GM19463 (cell line): ENCODE results near the gene EPM2A.
"Not testable (repeated sequence)": the region's sequence is repeated elsewhere in the genome, so short reads cannot be mapped to it uniquely, and the experiment has no call there.

Experiments used
- ATAC-seq: cut with Tn5 transposase; IDR thresholded peaks from one replicate; pipeline ENCODE4 v1.9.1; 2021; ENCODE audit warnings: mild to moderate bottlenecking, moderate library complexity; ENCODE audit not compliant: unreplicated experiment

EPM2A gene

DNA sequence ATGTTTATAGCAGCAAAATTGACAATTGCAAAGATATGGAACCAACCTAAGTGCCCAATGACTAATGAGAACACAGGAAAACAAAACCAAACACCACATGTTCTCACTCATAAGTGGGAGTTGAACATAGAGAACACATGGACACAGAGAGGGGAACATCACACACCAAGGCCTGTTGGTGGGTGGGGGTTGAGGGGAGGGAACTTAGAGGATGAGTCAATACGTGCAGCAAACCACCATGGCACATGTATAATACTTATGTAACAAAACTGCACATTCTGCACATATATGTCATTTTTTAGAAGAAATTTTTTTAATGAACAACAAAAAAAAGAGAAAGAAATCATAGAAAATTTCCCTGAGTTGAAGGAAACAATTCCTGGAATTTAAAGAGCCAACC lies 3.9 kb downstream of the EPM2A start:
- no peak for ATAC-seq

DNA sequence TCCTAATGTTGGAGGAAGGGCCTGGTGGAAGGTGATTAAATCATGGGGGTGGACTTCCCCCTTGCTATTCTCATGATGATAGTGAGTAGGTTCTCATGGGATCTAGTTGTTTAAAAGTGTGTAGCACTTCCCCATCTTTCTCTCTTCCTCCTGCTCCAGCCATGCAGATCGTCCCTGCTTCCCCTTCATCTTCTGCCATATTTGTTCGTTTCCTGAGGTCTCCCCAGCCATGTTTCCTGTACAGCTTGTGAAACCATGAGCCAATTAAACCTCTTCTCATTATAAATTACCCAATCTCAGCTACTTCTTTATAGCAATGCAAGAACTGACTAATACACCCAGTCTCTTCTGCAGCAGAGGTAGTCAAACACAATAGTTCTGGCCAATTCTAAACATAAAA lies 5.4 kb downstream of the EPM2A start:
- ATAC-seq, result no peak

DNA sequence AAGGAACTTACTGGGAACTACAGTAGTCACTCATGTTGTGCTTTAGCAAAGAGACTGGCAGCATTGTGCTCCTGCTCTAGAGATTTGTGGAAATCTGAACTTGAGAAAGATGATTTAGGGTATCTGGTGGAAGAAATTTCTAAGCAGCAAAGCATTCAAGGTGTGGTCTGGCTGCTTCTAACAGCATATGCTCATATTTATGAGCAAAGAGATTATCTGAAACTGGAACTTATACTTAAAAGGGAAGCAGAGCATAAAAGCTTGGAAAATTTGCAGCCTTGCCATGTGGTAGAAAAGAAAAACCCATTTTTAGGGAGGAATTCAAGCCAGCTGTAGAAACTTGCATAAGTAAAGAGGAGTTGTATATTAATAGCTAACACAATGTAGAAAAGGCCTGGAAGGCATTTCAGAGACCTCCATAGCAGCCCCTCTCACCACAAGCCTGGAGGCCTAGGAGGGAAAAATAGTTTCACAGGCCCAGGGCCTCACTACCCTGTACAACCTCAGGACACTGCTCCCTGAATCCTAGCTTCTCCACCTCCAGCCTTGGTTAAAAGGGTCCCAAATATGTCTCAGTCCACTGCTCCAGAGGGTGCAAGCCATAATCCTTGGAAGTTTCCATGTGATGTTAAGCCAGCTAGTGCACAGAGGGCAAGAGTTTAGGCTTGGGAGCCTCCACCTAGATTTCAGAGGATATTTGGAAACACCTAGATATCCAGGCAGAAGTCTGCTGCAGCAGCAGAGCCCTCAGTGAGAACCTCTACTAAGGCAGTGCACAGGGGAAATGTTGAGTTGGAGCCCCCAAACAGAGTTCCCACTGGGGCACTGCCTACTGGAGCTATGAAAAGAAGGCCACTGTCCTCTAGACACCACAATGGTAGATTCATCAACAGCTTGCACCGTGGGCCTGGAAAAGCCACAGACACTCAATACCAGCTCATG lies 6.6 kb downstream of the EPM2A start:
- no peak for ATAC-seq

DNA sequence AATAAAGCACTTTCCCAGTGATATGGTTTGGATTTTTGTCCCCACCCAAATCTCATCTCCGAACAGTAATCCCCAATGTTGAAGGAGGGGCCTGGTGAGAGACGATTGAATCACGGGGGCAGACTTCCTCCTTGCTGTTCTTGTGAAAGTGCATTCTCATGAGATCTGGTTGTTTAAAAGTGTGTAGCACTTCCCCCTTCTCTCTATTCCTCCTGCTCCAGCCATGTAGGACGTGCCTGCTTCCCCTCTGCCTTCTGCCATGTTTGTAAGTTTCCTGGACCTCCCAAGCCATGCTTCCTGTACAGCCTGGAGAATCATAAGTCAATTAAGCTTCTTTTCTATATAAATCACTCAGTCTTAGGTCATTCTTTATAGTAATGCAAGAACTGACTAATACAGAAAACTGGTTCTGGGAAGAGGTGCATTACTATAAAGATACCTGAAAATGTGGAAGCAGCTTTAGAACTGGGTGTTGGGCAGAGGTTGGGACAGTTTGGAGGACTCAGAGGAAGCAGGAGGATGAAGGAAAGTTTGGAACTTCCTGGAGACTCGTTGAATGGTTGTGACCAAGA lies 7.4 kb downstream of the EPM2A start:
- no peak for ATAC-seq

DNA sequence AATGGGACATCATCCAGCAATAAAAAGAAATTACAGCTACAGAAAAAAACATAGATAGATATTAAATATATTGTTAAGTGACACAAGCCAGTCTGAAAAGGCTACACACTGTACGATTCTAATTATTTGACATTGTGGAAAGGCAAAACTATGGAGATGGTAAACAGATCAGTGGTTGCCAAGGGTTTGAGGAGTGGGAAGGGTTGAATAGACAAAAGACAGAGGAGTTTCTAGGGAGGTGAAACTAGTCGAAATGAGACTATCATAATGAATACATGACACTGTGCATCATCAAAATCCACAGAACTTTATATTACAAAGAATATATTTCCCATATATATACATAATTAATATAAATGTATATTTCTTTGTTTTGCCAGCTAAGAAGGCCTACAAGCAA lies 9.8 kb downstream of the EPM2A start:
- no peak for ATAC-seq

DNA sequence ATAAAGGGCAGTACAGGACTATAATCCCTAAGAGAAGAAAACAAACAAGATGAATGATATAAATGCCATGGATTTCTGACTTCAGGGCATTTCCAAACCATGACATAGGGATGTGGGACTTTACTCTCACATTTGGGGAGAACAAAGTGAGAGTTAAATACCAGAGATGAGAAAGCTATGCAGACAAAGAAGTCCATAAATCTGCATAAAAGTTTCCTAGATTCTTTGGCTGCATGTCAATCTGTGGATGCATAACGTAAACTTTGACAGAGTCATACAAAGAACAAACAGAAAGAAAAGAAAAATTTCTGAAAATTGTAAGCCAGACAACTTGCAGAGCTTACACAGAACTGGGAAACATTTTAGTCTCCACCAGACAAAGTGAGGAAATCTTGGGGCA lies 11.7 kb downstream of the EPM2A start:
- no peak for ATAC-seq

DNA sequence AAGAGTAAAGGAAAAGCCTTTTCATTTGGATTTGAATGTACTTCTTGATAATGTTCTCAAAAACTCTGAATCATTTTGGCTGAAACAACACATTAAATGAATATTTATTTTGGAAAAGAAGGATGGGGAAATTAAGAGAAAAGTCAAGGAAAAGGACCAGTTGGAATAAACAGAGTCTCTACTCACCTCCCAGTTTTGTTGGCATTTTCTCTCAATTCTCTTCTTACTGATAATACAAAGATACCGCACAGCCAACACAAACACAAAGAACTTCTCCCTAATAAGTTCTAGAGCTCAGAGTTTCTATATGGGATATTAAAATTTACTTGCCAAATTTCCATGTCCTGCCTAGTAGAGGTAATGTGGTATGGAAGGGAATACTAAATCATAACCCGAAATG lies 13.1 kb downstream of the EPM2A start:
- ATAC-seq, result no peak

DNA sequence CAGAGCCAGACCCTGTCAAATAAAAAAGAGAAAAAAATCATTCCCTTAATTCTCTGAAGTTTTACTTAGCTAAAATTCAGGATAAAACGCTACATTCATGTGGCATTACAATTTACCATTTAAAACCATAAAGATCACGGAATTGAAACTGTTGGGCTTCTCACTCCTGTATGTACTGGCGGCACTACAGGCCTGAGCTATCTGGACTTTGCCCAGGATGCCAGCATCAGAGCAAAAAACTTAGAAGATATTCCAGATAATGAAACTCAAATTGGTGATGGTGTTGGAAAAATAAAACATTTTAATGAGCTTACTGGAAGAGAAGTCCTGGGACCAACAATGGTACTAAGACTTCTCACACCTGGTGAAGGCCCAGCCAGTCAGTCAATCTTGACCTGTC lies 14.2 kb downstream of the EPM2A start:
- no peak for ATAC-seq

DNA sequence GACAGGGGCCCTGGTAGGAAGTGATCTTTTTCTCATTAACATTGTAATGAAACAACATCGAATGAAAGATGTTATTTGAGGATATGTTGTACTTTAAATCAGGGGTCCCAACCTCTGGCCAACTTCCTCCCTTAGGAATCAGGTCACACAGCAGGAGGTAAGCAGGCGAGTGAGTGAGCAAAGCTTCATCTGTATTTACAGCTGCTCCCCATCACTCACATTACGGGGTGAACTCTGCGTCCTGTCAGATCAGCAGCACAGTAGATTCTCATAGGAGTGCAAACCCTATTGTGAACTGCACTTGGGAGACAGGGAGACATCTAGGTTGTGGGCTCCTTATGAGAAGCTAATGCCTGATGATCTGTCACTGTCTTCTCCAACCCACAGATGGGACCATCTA lies 19.9 kb downstream of the EPM2A start:
- ATAC-seq, result no peak

DNA sequence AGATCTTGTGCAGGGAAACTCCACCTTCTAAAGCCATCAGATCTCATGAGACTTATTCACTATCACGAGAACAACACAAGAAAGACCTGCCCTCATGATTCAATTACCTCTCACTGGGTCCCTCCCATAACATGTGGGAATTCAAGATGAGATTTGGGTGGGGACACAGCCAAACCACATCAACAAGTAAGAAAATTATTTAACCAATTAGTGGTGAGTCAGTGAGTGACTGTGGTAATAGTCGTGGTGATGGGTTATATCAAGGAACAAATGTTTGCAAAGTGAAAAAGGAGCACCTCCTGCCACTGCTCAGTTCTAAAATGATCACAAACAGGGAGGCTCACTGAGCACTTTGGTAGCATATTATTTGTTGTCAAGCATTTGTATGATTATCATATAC lies 20.6 kb downstream of the EPM2A start:
- ATAC-seq, result no peak

DNA sequence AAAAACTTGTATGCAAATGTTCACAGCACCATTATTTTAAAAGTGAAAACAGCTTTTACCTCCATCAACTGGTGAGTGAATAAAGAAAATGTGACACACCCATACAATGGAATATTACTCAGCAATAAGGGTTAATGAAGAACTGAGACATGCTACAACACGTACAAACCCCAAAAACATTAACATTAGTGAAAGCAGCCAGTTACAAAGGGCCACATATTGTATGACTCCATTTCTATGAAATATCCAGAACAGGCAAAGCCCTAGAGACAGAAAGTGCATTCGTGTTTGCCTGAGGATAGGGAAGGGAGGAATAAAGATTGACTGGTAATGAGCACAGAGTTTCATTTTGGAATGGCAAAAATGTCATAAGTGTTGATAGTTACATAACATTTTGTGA lies 21.5 kb downstream of the EPM2A start:
- no peak for ATAC-seq

DNA sequence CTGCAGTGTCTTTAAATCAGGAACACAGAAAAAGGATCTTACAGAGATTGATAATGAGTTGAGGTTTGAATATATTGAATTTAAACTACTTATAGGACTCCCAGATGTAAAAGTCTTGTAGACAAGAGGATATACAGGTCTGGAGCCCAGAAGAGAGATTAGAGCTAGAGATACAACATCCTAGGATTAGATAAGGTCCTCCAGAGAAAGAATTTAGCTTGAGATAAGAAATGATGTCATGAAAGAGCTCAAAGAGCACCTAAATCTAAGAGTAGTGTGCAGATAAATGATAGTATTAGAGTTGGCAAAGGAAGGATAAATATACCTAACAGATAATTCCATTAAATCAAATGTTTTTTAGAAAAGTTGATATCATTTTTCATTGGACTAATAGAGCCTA lies 23.9 kb downstream of the EPM2A start:
- ATAC-seq, result no peak

DNA sequence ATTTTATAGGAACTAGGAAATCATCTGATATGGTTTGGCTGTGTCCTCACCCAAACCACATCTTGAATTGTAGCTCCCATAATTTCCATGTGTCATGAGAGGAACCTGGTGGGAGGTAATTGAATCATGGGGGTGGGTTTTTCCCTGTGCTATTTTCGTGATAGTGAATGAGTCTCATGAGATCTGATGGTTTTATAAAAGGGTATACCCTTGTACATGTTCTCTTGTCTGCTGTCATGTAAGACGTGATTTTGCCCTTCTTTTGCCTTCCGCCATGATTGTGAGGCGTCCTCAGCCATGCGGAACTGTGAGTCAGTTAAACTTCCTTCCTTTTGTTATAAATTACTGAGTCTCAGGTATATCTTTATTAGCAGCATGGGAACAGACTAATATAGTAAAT lies 27.9 kb downstream of the EPM2A start:
- ATAC-seq, result no peak

DNA sequence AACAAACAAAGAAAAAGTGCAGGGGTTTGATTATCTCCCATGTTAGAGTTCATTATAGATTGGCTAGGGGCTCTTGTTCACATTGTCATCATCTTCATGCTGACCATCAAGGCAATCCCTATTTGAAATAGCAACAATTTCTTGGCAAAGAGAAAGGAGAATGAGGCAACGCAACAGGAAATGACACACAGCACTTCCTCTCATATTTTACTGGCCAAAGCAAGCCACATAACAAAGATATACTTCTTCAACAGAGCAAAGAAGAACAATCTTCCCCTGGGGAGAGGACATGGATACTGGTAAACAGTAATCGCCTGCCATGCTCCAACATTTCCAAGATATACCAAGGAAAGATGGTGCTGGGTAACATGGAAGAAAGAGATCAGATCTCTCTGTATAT lies 29.8 kb downstream of the EPM2A start:
- no peak for ATAC-seq

DNA sequence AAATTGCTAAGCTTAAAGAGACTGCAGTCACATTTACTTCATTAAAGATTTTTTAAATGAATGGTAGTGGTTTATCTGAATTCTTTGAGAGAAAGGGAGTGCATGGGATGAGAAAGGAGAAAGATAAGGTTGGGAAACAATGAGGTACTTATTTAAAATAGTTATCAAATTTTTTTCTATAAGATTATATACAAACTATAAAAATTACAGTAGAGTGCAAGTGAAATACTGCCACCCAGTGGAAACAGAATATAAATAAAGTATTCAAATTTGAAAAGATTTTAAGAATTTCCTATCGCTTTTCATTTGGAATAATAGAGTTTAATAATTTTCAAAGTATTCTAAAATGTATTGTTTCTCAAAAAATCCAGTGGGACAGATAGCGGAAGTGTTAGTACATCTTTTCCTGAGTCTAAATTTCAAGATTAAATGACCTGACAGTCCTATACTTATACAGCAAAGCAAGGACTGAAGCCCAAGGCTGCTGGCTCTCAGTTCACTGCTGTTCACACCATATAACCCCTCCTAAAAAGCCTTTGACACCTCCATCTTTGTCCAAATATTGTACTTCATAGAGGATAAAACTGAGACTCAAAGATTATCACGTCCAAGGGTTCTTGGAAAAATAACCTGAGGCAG lies 31.1 kb downstream of the EPM2A start:
- no peak for ATAC-seq

DNA sequence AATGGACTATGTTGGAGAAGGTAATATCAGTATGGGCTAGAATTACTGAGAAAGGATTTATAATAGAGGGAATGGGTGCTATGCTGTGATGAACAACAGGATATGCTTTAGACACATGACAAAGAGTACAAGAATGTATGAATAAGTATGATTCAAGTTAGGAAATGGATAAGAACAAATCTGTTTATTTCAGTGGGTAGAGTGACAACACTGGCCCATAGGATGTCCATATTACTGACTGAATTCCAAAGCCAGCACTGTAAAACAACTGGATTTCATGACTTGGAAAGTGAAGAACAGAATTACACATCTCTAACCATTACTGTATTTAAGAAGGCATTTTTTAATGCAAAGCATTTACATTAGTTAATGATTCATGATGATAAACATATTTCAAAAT lies 35.9 kb downstream of the EPM2A start:
- ATAC-seq, result no peak

DNA sequence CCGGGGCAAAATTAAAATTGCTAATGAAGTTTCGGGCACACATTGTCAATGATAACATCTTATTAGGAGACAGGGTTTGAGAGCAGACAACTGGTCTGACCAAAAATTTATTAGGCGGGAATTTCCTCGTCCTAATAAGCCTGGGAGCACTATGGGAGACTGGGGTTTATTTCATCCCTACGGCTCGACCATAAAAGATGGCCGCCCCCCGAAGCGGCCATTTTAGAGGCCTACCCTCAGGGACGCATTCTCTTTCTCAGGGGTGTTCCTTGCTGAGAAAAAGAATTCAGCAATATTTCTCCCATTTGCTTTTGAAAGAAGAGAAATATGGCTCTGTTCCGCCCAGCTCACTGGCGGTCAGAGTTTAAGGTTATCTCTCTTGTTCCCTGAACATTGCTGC lies 37.9 kb downstream of the EPM2A start:
- ATAC-seq, result not testable (repeated sequence)

DNA sequence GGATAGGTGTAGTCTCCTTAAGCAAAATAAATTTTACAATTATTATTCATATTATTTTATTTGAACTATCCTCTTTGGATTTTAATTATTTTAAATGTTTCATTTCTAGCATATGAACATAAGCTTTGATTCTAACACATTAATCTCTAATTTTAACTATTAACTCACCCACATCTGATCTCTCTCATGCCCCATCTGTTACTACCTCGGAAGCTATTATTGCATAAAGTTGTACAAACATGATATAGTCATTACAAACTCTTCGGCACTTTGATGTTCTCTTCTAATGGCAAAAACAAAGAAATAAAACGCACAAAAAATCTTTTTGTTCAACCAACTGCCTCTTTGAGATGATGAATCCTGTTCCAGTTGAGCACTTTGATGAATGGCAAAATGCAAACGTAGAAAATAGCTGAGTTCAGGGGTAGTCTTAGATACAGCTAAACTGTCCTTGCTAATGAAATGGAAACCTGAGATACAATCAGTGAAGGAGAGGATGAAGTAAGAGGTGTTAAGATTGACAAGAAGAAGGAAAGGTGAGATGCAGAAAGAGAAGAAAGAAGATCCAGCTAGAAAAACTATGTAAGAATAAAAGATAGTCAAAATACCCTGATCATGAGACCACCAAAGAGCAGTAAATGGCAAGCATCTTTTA lies 41.1 kb downstream of the EPM2A start:
- no peak for ATAC-seq

DNA sequence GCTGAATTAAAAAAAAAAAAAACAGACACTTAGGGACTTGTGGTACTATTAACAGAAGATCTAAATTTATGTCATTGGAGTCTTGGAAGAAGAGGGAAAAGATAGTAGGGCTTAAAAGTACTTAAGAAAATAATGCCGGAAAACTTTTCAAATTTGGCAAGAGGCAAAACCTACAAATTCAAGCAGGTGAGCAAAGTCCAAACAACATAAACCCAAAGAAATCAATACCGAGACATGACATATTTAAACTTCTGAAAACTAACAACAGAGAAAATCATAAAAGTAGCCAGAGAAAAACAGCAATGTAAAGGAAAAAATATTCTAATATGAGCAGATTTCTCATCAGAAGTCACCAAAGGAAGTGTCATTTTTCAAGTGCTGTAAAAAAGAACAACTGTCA lies 44.4 kb downstream of the EPM2A start:
- no peak for ATAC-seq

DNA sequence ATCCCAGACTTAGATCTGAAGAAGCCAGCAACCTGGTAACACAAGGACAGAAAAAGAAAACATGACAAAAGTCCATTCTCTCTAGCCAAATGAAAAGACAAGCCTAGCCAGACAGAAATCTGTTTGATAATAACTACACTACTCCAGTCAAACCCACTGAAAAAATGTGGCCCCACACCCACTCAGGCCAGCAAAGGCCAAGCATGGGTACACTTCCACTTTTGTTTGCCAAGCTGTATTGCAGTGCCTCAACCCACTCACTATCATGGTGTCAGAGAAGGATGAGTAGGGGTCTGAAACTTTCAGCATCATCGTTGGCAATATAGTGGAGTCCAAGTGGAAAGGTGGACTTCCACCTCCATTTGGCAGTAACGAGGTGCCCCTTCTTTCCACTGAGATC lies 45.8 kb downstream of the EPM2A start:
- ATAC-seq, result no peak

DNA sequence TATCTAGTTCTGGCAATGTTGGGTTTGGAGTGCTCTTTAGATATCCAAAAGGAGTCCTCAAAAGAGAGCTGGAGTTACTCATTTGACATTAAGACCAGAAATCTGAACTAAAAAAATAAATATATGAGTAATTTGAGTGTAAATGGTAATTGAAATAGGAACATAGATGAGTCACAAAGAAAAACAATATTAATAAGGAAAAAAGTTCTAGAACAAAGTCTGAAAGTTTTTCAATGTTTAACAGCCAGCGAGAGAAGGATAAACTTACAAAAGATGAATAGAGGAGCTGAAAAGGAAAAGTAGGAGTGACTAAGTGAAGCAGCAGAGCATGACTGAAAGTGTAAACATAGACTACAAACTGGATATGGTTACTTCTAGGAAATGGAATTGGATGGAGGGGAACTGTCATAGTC lies 46.8 kb downstream of the EPM2A start:
- ATAC-seq, result no peak

DNA sequence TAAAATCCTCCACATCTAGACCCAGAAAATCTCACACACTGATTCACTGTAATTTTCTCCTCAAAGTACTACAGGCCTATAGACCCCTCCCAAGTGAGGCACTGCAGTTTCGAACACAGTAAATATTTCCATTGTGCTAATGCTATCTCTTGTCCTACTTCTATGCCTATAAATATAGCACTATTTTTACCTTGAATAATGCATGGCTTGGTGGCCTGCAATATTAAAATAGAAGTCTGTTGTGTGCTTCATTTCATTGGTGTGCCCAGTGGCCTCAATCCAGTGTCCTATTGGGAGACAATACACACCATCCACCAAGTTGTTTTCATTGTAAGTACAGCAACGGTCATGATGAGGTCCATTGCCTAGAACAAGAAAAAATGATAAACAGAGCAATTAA lies 49.4 kb downstream of the EPM2A start:
- ATAC-seq, result no peak
